GM21825 (cell line): ENCODE results near the gene TGFBR3L.
"Not testable (repeated sequence)": the region's sequence is repeated elsewhere in the genome, so short reads cannot be mapped to it uniquely, and the experiment has no call there.

Experiments
- ATAC-seq: cut with Tn5 transposase; IDR thresholded peaks from one replicate; pipeline ENCODE4 v1.9.1; 2021; ENCODE audit warnings: mild to moderate bottlenecking, moderate library complexity; ENCODE audit not compliant: unreplicated experiment

Gene TGFBR3L

DNA sequence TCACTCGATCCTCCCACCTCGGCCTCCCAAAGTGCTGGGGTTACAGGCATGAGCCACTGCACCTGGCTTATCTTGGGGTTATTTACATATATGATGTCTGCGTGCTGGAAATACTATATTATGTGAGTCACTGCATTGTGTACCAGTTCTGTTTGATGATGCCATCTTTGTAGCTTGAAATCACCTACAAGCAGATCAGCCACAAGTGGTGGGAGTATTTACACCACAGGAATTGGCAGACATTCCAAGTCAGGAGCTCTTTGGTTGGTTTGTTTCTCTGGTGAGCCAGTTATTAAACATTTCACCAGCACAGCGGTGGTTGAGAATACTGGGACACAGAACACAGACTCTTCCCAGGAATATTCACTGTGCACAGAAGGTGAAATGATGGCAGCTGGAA lies 33.3 kb downstream of the TGFBR3L start:
- ATAC-seq, result no peak

DNA sequence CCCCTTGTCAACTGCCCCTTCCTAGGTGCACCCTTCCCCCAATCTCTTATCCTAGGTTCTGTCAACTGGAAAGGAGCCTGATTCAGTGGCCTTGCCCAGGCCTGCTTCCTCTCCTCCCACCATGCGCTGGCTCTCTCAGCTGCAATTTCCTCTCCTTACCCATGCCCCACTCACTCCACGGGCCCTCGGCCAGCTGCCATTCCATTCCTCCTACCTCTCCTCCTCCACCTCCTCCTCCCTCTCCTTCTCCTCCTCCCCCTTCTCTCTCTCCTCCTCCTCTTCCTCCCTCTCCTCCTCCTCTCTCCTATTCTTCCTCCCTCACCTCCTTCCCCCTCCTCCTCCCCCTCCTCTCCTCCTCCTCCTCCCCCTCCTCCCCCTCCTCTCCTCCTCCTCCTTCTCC lies 38.4 kb downstream of the TGFBR3L start:
- ATAC-seq, result no peak

DNA sequence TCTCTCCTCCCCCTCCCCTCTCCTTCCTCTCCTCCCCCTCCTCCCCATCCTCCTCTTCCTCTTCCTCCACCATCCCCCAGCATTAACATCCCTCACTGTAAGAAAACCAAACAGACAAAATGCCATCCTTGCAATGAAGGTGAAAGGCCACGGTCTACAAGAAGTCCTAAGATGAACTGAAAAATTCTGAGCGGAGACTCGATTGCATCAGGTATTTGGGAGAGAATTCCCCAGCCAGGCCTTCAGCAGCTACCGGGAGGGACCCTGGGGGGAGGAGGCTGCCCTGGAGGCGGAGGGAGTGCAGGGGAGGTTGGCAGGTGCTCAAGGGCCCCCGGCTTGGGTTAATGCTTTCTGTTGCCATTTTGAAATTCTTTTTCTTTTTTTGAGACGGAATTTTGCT lies 38.9 kb downstream of the TGFBR3L start:
- ATAC-seq, result no peak

DNA sequence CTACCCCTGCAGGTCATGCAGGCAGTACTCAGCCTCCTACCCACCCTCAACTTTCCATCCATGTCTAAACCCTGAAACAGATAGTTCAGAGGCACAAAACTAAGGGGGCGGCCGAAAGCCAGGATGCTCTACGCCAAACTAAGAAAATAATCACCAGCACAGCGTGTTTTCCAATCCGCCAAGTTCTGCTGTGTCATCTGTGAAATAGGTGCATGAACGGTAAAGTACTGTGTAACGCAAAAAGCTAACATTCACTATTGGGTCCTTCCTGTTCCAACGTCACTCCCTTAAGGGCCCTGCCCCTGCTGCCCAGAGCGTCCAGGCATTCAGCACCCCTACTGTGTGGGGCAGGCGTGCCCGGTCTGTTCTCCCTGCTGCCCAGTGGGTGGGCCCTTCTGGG lies 41.1 kb downstream of the TGFBR3L start:
- no peak for ATAC-seq

DNA sequence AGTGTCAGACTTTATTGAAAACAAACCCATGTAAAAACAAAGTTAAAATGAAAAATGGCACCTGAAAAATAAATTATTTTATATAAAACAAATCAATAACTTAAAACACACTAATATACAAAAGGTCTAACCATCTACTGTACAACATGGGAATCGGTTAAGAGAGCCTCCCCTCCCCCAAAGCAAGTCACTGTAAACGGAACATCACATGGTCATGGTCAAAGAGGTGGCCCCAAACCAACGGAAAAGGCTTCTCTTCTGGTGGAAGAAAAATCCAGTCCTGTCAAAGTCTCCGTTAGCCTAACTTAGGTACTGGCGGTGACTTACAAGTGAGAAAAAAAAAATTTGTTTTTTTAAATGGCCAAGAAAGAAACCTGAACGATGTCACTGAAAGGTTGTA lies 44.6 kb downstream of the TGFBR3L start:
- no peak for ATAC-seq

DNA sequence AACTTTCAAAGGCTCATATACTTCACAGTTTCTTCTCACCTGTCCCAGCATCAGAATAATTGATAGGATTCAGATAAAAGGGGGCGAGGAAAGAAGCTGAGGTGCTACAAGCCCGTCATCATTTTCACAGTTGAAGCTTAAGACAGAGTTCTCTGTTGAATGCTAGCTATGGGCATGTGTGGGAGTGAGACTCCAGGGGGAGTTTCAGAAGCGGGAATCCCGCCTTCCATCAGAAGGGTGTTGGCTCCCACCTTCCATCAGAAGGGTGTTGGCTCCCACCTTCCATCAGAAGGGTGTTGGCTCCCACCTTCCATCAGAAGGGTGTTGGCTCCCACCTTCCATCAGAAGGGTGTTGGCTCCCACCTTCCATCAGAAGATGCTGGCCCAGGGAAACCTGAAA lies 46.5 kb downstream of the TGFBR3L start:
- ATAC-seq, result not testable (repeated sequence)

DNA sequence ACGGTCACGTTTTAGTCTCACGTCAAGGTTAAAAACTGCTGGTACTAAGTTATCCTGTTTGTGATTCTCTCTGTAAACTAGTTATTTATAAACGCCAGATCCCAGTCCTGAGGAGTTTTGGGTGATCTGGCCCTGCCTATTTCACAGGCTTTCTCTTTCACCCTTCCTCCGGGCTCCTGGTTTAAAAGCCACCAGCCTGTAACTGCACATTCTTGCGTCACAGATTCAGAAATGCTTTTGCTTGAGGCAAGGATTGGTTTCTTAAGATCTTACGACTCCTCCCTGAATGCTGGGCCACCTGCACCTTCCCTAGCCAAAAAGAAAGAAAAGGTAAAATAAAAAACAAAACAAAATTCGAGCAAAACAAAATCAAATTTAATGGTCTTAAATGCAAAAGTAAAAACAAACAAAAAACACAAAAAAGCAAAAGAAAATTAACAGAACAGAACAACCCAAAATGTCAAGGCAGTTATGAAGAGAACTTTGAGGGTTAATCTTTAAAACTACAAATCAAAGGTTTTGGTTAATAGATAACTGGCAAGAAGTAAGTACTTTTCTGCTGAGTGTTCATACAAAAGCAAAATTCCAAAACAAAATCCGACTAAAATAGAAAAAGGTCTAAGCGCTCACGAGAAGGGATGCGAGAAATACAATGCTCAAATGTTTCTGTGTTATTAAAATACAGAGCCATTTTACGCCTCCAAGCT lies 47.4 kb downstream of the TGFBR3L start:
- ATAC-seq, result no peak

DNA sequence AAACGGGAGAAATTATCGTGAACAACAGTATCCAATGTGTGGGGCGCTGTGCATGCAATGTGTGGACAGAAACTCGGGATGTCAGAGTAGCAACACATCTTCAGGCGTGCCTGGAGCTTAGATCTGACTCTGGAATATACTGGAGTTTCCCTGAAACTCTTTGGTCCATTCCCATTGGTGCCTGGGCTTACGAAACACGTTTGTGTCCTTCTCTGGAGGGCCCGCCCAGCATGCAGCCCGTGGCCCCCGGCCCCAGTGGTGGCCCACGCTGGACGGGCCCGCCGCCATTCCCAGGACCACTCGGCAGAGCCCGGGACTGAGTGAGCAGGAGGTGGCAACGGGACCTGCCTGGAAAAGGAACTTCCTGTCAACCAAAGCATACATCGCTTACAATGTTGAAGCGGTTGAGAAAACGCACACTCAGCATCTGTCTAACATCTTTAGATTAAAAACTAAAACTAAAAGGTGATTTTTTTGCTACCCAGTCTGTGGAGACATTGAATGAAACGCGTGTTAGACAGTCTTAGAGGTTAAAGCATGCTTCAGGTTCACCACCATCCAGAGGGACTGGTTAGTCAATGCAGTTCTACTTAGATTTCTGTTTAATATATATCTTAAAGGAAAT lies 48.1 kb downstream of the TGFBR3L start:
- ATAC-seq, result no peak

DNA sequence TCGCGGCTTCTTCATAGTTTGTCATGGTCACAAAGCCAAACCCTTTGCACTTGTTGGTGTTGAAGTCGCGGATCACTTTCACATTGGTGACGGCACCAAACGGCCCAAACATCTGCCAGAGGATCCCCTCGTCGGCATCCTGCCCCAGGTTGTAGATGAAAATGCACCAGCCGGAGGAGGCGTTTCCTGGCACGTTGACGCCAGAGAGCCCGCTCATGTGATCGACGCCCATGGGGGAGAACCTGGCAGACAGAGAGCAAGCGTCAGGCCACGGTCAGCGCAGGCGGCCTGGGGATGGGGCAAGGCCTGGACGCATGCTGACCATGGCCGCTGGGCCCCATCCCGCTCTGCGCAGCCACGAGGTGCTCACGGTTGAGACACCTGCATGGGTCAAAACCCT lies 48.9 kb downstream of the TGFBR3L start:
- no peak for ATAC-seq

DNA sequence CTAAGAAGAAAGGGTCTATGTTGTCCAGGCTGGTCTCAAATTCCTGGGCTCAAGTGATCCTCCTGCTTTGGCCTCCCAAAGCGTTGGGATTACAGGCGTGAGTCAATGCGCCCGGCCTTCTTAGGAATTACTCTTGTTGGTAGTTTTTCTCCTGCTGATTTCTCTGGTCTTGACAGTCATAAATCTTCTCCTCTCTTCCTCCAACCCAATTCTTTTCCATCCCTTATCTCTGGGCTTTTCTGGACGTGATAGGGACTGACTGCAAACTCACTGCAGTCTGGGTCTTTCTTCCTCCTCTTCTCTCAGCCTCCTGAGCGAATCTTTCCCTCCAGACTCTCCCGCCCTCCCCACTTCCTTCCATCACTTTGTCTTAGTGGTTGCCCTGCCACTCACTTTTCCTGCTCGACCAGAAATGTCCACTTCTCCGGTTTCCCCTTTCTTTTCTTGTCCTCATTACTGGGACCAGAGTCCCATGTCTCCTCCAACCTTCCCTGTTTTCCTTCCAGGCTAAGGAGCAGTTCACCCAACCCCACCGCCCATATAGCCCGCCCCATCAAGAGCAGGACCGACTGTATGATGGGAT lies 50.7 kb downstream of the TGFBR3L start:
- no peak for ATAC-seq

DNA sequence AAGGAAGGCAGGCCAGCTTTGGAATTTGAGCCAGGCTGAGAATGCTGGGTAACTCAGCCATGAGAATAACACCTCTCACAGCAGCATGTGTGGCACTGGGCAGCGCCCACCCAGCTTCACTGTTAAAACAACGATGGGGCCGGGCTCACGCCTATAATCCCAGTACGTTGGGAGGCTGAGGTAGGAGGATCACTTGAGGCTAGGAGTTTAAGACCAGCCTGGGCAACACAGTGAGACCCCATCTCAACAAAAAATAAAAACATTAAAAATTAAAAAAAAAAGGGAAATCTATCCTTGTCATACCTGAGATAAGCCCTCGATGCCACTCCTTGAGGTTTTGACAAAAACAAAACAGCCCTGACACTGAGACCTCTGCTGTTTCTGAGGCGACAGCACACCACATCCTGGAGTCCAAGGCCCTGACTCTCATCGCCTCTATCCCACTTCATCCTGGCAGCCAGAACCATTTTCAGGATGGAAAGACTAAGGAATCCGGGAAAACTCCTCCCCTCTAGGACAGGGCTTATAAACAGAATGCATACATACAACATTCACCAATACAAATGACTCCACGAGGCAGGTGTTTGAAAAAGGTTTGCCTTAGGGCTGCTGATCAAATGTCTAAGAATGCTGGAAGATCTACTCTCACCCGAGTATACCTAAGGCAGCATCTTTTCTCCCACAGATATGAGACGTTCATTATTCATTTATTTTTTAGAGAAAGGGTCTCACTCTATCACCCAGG lies 51.5 kb downstream of the TGFBR3L start:
- ATAC-seq, result no peak

DNA sequence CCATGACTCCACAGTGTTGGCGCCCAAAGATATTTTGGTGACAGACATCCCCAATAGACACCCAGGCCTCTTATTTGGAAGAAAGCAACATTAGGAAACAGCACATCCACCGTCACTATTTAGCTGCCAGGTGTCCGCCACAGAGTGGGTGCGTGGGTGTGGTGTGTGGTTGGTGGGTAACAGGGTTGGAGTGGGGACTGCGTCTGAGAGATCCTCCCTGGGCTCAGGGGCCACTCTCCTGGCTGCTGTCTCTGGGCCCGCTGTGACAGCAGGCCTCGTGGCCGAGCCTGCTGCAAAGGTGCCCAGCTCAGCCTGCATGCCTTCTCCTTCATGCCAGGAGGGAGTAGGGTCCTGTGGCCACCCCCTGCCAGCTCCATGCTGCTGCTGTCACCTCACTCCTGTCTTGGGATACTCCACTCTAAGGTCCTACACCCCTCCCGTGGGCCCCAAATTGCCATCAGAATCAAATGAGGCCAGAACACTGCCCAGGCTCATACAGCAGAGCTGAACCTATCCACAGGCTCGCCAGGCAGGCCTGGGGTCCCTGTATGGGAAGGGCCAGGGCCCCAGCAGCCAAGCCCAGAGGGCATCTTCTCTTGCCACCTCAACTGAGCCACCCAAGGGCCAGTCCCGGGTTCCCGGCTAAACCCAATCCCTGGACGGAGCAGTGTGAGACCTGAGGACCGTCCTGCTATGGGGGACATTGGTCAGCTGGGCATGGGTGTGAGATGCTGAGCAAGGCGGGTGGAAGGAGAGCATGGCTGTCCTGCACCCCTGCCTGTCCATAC lies 53.6 kb downstream of the TGFBR3L start:
- ATAC-seq, result no peak
